HEK293 (cell line): ENCODE measurements around the gene HOXD3.

ENCODE experiments used
- CTCF ChIA-PET: fragments of 350-600 bp; formaldehyde crosslinking; extraction: SDS; loops from one replicate; lab custom pipeline; 2021; ENCODE audit warnings: antibody characterized with exemption; lab: Yijun Ruan, JAX
- POLR2A ChIA-PET: fragments of 300-600 bp; formaldehyde crosslinking; extraction: SDS; loops from one replicate; lab custom pipeline; 2020; ENCODE audit warnings: antibody characterized with exemption, inconsistent platforms; lab: Yijun Ruan, JAX
- H3K27ac ChIP-seq: fragments of 200-500 bp; sonication (Bioruptor generic); 2 replicates; pipeline ENCODE4 v1.5.1; 2014; ENCODE audit warnings: low read depth, low read length, control low read depth, inconsistent platforms; ENCODE audit errors: extremely low read depth
- H3K36me3 ChIP-seq, 2 experiments: fragments of 200-500 bp in 1 of 2; sonication (Bioruptor generic) in 1 of 2; 1 replicate in 1 of 2; 2 replicates in 1 of 2; pipeline ENCODE4 v1.5.1; 2014 to 2017; ENCODE audit warnings: inconsistent platforms in 2 of 2, low read length in 2 of 2; ENCODE audit not compliant: control insufficient read depth in 2 of 2, insufficient read depth in 1 of 2
- H3K4me1 ChIP-seq: fragments of 200-500 bp; sonication (Bioruptor generic); 2 replicates; pipeline ENCODE4 v1.5.1; 2014; ENCODE audit warnings: mild to moderate bottlenecking, low read length, inconsistent platforms; ENCODE audit not compliant: control insufficient read depth, insufficient read depth
- H3K4me3 ChIP-seq: 2 replicates; pipeline ENCODE4 v1.5.1; 2011; ENCODE audit warnings: low read depth, mild to moderate bottlenecking, control low read depth, low read length, moderate library complexity
- H3K9me3 ChIP-seq: fragments of 200-500 bp; sonication (Bioruptor generic); 2 replicates; pipeline ENCODE4 v1.5.1; 2014; ENCODE audit warnings: low read depth, low read length, inconsistent platforms; ENCODE audit not compliant: control insufficient read depth, insufficient read depth
- FEZF1 ChIP-seq: fragments of 450-650 bp; formaldehyde crosslinking; IDR thresholded peaks from 2 replicates; pipeline ENCODE4 v1.5.1; 2016; ENCODE audit warnings: missing biosample characterization, missing genetic modification characterization
- HOXC10 ChIP-seq: sonication (generic); formaldehyde crosslinking; IDR thresholded peaks from 2 replicates; pipeline ENCODE4 v1.8.1; 2023; ENCODE audit warnings: mild to moderate bottlenecking, missing genetic modification reagents
- KLF1 ChIP-seq: fragments of 450-650 bp; formaldehyde crosslinking; IDR thresholded peaks from 2 replicates; pipeline ENCODE4 v1.5.1; 2016; ENCODE audit warnings: missing biosample characterization, missing genetic modification characterization
- ZNF112 ChIP-seq: fragments of 450-650 bp; formaldehyde crosslinking; IDR thresholded peaks from 2 replicates; pipeline ENCODE4 v1.5.0; 2017; ENCODE audit warnings: missing biosample characterization, missing genetic modification characterization
- ZNF148 ChIP-seq: fragments of 450-650 bp; formaldehyde crosslinking; IDR thresholded peaks from 2 replicates; pipeline ENCODE4 v1.5.0; 2017; ENCODE audit warnings: missing biosample characterization, missing genetic modification characterization, borderline replicate concordance
- ZNF174 ChIP-seq: fragments of 450-650 bp; formaldehyde crosslinking; IDR thresholded peaks from 2 replicates; pipeline ENCODE4 v1.5.0; 2017; ENCODE audit warnings: missing biosample characterization, mild to moderate bottlenecking, missing genetic modification characterization
- ZNF350 ChIP-seq: fragments of 450-650 bp; formaldehyde crosslinking; IDR thresholded peaks from 2 replicates; pipeline ENCODE4 v1.5.0; 2017; ENCODE audit warnings: missing biosample characterization, mild to moderate bottlenecking, missing genetic modification characterization
- ZNF37A ChIP-seq: fragments of 450-650 bp; IDR thresholded peaks from 2 replicates; pipeline ENCODE4 v1.5.1; 2018; ENCODE audit warnings: missing biosample characterization, missing genetic modification characterization
- ZNF518A ChIP-seq: fragments of 450-650 bp; formaldehyde crosslinking; conservative IDR thresholded peaks from 2 replicates; pipeline ENCODE4 v1.5.1; 2016; ENCODE audit warnings: low read depth, missing biosample characterization, missing genetic modification characterization
- ZNF639 ChIP-seq: fragments of 450-650 bp; formaldehyde crosslinking; IDR thresholded peaks from 2 replicates; pipeline ENCODE4 v1.5.1; 2016; ENCODE audit warnings: missing biosample characterization, missing genetic modification characterization
- ZNF704 ChIP-seq: fragments of 450-650 bp; formaldehyde crosslinking; IDR thresholded peaks from 2 replicates; pipeline ENCODE4 v1.5.1; 2016; ENCODE audit warnings: missing biosample characterization, missing genetic modification characterization

Gene HOXD3

GRCh38 chr2:176200971-176201370, 43.9 kb downstream of the HOXD3 start:
- CTCF ChIA-PET = interaction anchor here (2.5 kb wide), 1 partner anchor 61 kb away, joined by 7 read pairs; no protein-coding TSS in a partner anchor

More at GRCh38 chr2:176200971-176201370, 43.9 kb downstream of the HOXD3 start:
- TF ChIP-seq ZNF518A (no peak), ZNF639 (tag by site-specific recombination) (no peak), ZNF704 (tag by site-specific recombination) (no peak), ZNF174 (tag by site-specific recombination) (no peak), ZNF148 (tag by site-specific recombination) (no peak), ZNF350 (no peak), FEZF1 (no peak), ZNF112 (tag by site-specific recombination) (no peak), KLF1 (tag by site-specific recombination) (no peak), ZNF37A (tag by site-specific recombination) (no peak), HOXC10 (no peak)
- no peak overlapping the region for H3K4me3 ChIP-seq
- no peaks in the 10 kb centered on the region for H3K36me3 ChIP-seq
- no peaks in the 10 kb centered on the region for H3K4me1 ChIP-seq
- POLR2A ChIA-PET = no interaction called here
- no peak overlapping the region for H3K27ac ChIP-seq
- H3K9me3 ChIP-seq = no peaks in the 10 kb centered on the region
